Measurements from ENCODE around the gene AP1B1.
"Not testable (repeated sequence)": the region's sequence is repeated elsewhere in the genome, so short reads cannot be mapped to it uniquely, and the experiment has no call there.

AP1B1 gene

DNA sequence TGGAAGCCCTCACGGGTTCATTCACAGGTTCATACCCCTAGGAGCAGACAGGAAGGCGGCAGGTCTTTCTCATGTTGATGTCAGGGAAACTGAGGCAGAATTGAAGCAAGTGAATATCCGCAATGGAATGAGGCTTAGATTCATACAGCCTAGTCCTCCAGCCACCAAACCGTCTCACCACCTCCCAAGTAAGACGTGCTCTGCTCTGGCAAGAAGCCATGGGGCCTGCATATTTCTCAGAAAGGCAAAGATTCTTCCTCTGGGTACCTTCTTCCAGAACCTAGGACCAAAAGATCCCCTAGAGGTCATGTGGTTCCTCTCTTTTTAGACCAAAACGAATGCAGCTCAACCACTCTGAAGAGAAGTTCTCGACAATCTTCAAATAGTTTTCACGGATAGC, 1.7 kb downstream of the AP1B1 start:
- DNase-seq (ENCODE audit: low read depth), result no peak

DNA sequence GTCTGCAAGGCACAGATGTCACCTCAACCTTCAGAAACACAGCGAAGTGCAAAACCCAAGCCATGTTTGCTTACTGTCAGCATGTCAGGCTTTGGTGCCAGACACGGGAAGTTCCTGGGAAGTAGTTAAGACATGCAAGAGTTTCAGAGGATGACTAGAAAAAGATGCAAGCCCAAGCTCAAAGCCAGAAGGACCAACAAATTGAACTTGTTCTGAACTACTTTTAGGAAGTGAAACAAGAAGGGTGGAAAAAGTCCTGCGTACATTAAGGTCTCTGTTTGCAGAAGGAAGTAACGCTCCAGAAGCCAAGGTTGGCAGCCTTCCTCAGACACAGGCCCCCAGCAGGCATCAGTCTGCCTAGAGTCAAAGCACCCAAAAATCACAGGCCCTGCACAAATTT, 2.6 kb downstream of the AP1B1 start:
- DNase-seq (ENCODE audit: low read depth), result no peak

DNA sequence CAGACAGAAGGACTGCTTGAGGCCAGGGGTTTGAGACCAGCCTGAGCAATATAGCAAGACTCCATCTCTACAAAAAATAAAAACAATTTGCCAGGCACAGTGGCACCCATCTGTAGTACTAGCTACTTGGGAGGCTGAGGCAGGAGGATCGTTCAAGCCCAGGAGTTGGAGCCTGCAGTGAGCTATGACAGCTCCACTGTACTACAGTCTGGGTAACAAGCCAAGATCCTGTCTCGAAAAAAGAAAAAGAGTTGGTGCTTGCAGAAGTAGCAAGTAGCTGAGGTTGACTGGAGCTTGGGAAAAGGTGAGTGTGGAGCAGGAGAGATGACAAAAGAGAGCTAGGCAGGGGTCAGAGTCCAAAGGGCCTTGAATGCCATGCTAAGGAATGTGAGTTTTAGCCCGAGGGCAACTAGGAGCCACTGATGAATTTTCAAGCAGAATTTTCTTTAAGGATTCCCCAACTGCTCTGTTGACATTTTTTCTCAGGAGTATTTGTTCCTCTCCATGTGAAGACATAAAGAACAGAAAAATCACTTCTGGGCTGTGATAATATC, 3.1 kb downstream of the AP1B1 start:
- no peak for DNase-seq (ENCODE audit: low read depth)

DNA sequence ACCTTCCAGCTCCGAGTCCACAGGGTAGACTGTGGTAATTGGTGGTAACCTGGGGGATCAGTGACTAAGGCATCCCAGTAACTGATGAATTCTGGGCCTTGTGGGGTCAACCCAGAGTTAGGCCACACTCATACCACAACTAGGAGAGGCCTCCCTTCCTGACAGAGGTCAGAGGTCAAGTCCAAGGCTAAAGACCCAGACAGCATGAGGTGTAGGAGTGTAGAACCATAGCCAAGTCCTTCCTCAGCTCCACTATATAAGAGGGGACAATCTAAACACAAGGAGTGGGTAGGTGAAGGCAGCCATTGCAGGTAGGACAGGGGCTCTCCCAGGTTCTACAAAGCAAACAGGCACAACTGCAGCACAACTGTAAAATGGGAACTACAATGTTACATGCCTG, 4.6 kb downstream of the AP1B1 start:
- no peak for DNase-seq (ENCODE audit: low read depth)

DNA sequence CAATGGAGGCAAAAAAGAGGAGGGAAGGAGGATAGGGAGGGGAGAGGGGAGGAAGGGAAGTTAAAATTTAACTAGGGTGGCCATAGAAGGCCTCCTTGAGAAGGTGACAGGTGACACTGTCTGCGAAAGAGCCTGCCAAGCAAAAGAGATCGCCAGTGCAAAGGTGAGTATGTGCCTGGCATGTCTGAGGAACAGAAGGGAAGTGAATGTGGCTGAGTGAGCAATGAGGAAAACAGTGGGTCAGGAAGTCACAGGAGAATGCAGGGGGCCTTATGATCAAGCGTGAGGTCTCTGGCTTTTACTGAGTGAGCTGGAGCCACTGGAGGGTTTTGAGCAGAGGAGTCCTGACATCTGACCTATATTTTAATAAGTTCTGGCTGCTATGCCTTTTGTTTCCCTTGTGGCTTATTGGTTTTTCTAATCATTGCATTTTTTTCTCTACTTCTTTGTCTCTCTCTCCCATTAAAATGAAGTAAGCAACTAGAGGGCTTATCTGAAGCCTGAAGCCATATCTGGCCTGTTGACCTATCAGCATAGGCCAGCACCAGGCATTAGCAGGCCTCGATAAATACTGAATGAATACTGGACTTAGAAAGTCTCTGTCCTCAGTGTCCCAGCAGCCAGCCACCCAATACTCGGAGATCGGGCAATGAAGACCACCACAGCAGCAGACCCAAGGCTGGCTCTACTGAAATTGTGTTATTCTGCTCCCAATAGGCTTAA, 5.6 kb downstream of the AP1B1 start:
- no peak for DNase-seq (ENCODE audit: low read depth)

DNA sequence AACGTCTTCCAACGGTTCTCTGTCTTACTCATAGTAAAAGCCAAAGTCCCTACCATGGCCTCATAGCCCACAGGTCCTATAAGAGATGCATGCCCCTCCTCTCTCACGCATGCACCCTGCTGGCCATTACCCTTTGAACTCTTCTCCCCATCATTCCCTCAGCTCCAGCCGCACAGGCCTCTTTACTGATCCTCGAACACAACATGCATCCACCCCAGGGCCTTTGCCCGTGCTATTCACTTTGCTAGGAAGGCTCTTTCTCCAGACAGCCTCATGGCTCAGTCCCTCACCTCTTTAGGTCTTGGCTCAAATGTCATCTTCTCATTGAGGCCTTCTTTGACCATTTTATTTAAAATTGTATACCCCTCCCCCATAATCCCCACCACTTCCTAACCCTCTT, 7.5 kb downstream of the AP1B1 start:
- no peak for DNase-seq (ENCODE audit: low read depth)

DNA sequence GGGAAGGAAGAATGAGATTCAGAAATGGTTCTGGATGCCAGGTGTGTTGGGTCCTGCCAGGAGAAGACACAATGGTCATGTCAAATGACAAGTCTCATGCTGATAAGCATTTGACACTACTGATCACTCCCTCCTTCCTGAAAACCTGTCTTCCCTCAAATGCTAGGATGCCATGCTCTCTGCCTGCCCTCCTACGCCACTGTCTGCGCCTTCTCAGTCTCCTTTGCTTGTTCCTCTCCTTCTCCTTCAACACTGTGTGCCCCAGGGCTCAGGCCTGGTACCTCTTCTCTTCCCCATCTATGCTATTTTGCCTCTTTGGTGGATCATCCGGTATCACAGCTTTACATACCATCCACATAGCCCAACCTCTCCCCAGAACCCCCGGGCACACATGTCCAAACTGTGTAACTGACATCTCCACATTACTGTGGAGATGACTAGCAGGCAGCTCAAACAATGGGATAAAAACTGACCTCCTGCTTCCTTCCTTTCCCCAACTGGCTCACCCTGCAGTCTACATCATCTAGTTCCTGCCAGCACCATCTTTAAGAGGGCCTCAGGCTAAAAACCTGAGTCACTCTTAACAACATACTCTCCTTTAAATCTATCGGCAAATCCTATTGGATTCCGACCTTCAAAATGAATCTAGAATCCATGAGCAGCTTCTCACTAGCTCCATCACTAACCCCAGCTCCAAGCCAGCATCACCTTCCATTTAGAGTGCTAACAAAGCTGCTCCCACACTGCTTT, 8.2 kb downstream of the AP1B1 start:
- DNase-seq (ENCODE audit: low read depth), result no peak

DNA sequence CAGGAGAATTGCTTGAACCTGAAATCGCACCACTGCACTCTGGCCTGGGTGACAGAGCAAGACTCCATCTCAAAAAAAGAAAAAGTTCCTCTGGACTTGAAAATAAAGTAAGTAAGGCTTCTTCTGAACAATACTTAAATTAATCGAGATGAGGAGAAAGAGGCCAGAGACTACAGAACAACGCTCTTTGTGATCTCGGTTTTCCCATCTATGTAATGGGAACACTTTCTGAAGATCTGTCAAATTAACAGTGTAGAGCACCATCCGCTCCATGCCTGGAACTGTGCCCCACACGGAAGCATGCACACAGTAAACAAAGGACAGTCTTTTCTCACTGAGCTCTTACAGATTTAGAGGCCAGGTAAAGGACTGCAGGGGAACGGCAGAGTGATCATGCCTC, 9.1 kb downstream of the AP1B1 start:
- no peak for DNase-seq (ENCODE audit: low read depth)

DNA sequence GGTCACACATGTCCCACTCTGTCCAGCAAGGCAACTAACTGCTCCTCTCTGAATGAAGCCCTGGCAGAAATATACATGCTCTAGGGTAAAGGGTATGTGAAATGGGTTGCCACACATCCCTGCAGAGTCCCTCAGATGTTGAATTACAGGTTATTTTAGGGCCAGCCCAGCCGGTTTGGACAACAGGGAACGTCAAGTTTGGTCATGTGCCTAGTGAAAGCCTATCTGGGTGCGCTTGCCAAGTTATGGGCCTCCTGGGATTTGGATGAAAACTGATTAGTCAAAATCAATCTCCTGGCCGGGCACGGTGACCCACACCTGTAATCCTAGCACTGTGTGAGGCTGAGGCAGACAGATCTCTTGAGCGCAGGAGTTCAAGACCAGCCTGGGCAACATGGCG, 10.4 kb downstream of the AP1B1 start:
- no peak for DNase-seq (ENCODE audit: low read depth)

DNA sequence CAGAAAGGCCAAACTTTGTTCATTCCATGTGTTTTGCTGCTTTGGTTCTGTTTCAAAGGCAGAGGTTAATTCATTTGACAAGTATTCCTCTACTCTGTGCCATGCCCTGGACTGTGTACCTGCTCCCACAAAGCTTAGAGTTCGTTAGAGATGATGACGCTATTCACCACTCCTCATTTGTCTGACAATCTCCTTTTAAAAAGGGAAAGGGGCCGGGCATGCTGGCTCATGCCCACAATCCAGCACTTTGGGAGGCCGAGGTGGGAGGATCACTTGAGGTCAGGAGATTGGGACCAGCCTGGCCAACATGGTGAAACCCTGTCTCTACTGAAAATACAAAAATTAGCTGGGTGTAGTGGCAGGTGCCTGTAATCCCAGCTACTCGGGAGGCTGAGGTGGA, 11.7 kb downstream of the AP1B1 start:
- DNase-seq (ENCODE audit: low read depth), result not testable (repeated sequence)

DNA sequence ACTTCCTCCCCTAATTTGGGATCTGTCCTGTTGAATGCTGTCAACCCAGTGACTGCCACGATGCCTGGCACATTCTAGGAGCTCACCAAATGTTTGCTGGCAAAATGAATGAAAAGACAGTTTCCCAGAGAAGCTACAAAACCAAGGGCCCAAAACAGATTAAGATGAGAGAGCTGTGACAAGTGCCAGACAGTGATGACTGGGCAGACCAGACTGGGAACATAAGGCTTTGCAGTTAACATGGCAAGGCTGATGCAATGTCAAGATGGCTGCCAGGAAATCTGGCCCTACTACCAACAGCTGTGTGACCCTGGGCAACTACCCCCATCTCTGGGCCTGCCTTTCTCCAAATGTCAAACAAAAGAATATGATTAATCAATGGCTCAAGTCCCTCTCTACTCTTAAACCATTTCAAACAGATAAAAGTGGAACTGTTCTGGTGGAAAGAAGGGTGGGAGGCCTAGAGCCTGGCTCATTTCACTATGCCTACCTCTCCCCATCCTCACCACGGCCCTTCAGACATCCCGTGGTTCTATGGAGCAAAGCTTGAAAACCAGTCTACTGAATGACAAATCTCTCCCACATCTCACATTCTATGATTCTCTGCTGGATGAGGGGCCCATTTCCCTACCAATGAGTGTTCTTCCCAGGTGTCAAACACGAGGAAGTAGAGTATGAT, 12.8 kb downstream of the AP1B1 start:
- no peak for DNase-seq (ENCODE audit: low read depth)

DNA sequence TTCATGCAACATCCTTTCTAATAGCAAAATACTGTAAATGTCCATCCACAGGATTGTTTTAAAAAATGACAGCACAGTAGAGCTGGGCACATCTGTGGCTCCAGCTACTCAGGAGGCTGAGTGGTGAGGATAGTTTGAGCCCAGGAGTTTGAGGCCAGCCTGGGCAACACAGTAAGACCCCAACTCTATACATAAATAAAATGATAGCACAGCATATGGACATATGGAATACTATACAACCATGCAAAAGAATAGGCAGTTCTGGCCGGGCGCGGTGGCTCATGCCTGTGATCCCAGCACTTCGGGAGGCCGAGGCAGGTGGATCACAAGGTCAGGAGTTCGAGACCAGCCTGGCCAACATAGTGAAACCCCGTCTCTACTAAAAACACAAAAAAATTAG, 13.6 kb downstream of the AP1B1 start:
- DNase-seq (ENCODE audit: low read depth), result not testable (repeated sequence)

DNA sequence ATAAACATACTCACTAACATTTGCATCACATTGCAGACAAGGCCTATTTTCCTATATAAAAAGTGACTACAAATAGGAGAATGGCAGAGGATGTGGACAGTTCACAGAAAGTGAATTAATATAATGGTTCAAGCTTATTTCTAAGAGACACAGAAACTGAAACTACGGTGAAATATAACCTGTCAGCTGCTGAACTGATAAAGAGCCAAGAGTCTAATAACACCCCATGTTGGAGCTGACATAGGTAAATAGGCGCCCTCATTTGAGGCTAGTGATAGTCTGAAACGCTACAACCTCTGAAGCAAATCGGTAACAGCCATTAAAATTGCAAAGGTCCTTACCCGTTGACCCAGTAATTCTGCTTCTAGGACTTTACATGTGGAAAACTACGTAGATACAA, 14.0 kb downstream of the AP1B1 start:
- DNase-seq (ENCODE audit: low read depth), result no peak

DNA sequence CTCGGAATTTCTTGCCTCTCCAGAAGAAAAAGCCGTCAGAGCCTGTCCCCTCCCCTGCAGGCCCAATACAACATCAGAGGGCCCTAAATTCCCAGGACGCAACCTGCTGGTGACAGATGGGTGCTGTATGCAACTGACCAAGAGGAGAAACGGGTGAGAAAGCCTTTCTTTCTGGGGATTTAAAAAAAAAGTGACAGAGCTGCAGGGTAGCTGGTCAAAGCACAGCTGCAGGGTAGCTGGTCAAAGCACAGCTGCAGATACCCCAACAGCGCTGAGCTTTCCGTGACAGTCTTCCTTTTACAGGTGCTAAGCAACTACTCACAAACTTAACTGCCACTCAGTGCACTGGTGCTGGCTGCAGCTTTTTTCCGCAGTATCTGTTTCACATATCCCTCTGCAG, 17.8 kb downstream of the AP1B1 start:
- DNase-seq (ENCODE audit: low read depth), result no peak

DNA sequence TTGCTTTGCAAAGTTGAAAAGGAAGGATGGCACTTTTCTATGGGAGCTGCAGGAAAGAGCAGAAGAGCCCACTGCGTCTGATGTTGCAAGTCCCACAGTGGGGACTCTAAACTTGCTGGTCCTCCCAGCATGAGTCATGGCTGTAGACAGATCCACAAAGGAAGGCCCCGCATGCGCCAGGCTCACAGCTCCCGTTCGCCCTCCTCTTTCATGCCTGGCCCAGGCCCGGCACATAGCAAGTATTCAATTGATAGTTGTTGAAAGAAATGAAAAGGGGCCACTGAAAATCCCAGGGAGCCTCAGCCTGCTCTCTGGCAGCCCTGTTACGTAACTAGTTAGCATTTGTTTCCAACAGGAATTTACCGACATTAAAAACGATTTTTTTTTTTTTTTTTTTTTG, 18.9 kb downstream of the AP1B1 start:
- DNase-seq (ENCODE audit: low read depth), result no peak

DNA sequence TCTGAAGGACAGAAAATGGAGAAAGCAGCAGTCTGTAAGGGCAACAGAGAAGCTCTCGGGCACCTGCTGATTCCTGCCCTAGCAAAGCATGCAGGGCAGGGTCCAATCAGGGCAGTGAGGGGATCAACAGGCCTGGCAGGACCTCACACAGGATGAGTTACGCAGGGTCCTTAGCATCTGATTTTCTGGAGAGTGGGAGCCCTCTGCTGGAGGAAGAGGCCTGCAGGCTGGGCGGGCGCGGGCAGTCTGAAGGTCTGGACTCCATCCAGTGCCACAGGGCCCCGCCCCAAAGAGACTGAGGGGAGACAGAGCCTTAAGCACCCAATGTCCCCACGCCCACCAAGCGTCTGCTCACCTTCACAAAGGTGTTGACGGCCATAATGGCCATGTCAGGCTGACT, 28.9 kb downstream of the AP1B1 start:
- DNase-seq (ENCODE audit: low read depth), result no peak

DNA sequence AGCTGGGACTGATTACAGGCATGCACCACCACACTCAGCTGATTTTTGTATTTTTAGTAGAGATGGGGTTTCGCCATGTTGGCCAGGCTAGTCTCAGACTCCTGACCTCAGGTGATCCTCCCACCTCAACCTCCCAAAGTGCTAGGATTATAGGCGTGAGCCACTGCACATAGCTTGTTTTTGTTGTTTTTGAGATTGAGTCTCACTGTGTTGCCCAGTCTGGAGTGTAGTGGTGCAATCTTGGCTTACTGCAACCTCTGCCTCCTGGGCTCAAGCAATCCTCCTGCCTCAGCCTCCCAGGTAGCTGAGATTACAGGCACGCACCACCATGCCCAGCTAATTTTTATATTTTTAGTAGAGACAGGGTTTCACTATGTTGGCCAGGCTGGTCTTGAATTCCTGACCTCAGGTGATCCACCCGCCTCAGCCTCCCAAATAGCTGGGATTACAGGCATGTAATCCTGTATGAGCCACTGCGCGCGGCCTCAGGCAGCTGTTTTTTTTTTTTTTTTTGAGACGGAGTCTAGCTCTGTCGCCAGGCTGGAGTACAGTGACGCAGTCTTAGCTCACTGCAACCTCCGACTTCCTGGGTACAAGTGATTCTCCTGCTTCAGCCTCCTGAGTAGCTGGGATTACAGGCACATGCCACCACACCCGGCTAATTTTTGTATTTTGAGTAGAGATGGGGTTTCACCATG, 31.0 kb downstream of the AP1B1 start:
- not testable (repeated sequence) for DNase-seq (ENCODE audit: low read depth)

DNA sequence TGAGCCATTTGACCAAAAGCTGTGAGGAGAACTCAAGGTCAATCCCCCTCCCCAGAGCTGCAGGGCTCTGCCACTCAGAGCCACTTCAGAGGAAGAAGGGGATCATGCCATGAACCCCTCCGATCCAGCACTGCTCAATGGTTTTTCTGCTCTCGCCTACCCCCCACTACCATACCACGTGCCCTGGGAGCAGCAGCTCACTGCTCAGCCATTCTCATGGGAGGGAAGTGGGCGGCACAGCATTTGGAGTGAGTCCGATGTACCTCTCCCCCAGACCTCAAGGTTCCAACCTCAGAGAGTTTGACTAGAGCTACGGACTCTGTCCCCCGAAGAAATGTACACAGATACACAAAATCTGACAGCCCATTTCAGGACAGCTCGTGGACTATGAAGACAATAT, 34.5 kb downstream of the AP1B1 start:
- DNase-seq (ENCODE audit: low read depth), result no peak

DNA sequence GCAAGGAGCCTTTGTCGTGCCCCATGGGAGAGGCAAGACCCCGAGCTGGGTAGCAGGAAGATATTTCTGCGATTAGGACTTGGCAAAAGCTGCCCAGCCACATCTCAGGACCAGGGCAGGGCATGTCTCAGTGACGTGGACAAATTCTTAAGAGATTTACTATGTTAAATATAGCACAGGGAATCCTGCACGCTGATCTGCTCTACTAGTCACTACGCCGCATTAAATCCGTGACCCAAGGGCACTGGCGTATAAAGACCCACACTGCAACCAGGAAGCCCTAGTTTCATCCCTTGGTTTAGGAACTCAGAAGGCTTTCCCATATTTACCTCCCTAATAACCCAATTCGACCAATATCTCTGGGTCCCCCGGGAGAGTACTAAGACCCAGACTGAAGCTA, 35.1 kb downstream of the AP1B1 start:
- DNase-seq (ENCODE audit: low read depth), result no peak

DNA sequence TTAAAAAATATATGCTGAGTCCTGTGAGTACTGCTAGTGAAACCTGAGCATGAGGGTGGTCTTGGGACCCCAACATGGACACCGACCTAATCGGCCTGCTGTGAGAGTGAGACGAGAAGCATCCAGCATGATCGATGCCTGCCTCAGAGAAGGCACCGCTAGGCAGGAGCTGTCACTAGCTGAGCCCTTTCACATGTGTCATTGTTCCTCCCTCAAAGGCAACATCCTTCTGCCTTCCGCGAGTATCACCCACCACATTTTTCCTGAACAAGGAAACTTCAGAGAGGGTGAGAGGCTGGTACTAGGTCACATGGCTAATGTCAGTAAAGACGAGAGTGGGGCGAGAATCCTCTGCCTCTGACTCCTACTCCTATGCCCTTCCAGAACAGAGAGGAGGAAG, 35.6 kb downstream of the AP1B1 start:
- no peak for DNase-seq (ENCODE audit: low read depth)

DNA sequence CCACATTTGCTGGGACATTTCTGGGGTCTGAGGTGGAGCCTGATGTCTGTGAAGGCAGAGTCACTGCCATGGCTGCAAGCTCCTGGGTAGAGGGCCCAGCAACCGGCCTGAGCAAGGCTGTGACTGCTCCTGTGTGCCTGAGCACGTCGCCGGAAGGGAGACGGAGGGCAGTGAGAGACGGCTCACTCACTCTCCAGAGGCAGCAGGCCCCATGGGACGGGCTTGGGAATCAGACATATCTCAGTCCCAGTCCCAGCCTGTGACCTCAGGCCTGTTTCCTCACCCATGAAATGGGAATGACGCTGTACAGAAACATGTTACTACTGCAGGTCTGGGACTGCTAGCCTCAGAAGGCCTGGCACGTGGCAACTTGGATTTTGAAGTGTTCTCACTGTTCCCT, 36.5 kb downstream of the AP1B1 start:
- DNase-seq (ENCODE audit: low read depth), result no peak

DNA sequence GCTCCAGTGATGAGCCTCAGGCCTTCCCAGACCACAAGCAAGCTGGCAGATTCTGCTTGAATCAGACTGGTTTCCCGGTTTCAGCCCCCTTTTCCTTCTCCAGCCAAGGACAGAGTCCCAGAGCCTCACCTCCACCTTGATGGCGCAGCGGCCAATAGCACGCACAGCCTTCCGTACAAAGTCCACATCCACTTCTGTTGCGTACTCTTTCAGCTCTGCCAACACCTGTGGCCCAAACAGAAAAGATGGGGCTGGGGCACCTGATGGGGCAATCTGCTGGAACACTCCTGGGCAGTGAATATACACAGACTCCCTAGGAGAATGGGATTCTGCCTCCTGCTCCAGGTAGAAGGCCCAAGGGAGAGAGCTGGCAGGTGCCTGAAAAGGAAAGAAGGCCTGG, 37.3 kb downstream of the AP1B1 start:
- DNase-seq (ENCODE audit: low read depth), result no peak
